IPS-20b (cell line): ENCODE results near the gene KCTD2.
"Not testable (repeated sequence)": the region's sequence is repeated elsewhere in the genome, so short reads cannot be mapped to it uniquely, and the experiment has no call there.

Source experiments
- H3K27ac ChIP-seq: one replicate; pipeline ENCODE4 v1.5.1; 2013; ENCODE audit warnings: low read length
- H3K27me3 ChIP-seq: 2 replicates; pipeline ENCODE4 v1.6.1; 2013; ENCODE audit warnings: mild to moderate bottlenecking, low read length, inconsistent platforms; ENCODE audit not compliant: insufficient read depth
- H3K36me3 ChIP-seq: 2 replicates; pipeline ENCODE4 v1.6.1; 2013; ENCODE audit warnings: low read depth, mild to moderate bottlenecking, inconsistent platforms, low read length, moderate library complexity; ENCODE audit not compliant: insufficient read depth
- H3K4me1 ChIP-seq: 2 replicates; pipeline ENCODE4 v1.6.1; 2013; ENCODE audit warnings: mild to moderate bottlenecking, control low read depth, inconsistent platforms, low read length, moderate library complexity; ENCODE audit not compliant: insufficient read depth
- H3K4me3 ChIP-seq: 2 replicates; pipeline ENCODE4 v1.5.1; 2013; ENCODE audit warnings: mild to moderate bottlenecking, low read length, inconsistent platforms
- H3K9ac ChIP-seq: 2 replicates; pipeline ENCODE4 v1.6.1; 2013; ENCODE audit warnings: low read depth, mild to moderate bottlenecking, inconsistent platforms, low read length, moderate library complexity
- H3K9me3 ChIP-seq: 2 replicates; pipeline ENCODE4 v1.6.1; 2013; ENCODE audit warnings: mild to moderate bottlenecking, low read depth, low read length, inconsistent platforms; ENCODE audit not compliant: insufficient read depth

Gene KCTD2

DNA sequence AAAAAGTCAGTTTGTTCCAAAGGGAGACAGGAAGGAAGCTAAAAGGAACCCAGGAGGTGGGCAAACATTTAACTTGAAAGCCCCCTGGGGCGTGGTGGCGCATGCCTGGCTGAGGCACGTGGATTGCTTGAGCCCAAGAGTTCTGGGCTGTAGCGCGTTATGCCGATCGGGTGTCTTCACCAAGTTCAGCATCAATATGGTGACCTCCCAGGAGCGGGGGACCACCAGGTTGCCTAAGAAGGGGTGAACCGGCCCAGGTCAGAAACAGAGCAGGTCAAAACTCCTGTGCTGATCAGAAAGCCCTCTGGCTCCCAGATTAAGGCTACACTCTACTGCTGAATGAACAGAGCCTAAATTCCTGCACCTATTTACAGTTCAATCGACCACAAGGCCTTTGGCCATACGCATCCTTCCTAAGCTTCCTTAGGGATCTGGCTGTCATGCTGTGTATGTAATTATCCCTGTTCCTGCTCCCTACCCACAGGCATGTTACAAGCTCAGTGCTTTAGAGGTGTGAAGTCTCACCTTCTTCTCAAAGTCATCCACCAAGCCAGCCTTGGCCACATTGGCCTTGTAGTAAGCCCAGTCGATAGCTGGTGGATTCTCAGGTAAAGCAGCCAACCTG, 5.3 kb upstream of the KCTD2 start:
- no peak overlapping the region for H3K27ac ChIP-seq

DNA sequence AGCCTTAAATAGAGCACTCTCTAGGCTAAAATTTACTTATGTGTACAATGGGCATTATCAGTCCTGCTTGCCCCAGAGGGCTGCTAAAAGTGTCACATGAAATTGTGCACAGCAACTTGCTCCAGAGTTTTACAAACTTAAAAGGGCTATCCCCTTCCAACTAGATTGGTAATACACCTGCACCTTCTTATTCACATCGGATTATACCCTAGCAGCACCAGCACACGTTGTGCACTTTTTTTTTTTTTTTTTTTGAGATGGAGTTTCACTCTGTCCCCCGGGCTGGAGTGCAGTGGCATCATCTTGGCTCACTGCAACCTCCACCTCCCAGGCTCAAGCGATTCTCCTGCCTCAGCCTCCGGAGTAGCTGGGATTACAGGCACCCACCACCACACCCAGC, 3.2 kb upstream of the KCTD2 start:
- not testable (repeated sequence) for H3K4me3 ChIP-seq, H3K27ac ChIP-seq, H3K27me3 ChIP-seq, H3K9ac ChIP-seq, H3K9me3 ChIP-seq
- Histone ChIP-seq H3K36me3 (peaks cover 40% of the 10 kb centered on the region), H3K4me1 (peaks cover 29% of the 10 kb centered on the region; the same call in 1 of the 2 replicates)

More for the DNA sequence above, 5.3 kb upstream of the KCTD2 start:
- Histone ChIP-seq H3K4me3 (no peak overlapping the region), H3K36me3 (peaks cover 47% of the 10 kb centered on the region), H3K27me3 (no peaks in the 10 kb centered on the region), H3K9ac (peak overlapping the region; percentile 52; the same call in 1 of the 2 replicates), H3K4me1 (peaks cover 24% of the 10 kb centered on the region; the same call in 1 of the 2 replicates), H3K9me3 (no peaks in the 10 kb centered on the region)

DNA sequence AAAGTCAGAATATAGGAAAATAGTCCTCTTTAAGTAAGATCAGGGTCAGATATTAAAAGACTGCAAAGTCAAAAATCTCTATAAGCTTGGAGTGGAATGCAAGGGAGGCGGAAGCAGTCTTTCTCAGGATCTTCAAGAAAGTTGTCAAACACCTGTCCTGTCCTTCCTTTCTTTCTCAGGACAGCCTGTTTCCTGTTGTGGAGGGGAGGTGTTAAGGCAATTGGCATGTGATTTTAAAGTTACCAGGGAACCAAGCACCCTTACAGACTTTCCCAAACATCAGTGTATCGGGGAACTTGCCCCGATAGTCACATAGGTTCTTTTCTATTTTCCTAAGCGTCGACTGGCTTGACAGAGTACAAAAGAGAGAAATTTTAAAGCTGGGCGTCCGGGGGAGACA, 2.3 kb upstream of the KCTD2 start:
- peak overlapping the region; percentile 83 for H3K9ac ChIP-seq
- H3K27ac ChIP-seq = peak overlapping the region; percentile 70

DNA sequence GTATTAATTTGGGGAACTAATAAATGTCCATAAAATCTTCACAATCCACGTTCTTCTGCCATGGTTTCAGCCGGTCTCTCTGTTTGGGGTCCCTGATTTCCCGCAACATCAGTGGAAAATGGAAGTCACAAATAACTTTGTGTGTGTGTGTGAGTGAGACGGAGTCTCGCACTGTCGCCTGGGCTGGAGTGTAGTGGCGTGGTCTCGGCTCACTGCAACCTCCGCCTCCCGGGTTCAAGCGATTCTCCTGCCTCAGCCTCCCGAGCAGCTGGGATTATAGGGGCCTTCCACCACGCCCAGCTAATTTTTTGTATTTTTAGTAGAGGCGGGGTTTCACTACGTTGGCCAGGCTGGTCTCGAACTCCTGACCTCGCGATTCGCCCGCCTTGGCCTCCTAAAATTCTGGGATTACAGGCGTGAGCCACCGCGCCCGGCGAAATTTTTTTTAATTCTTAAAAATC, 1.0 kb upstream of the KCTD2 start:
- H3K27ac ChIP-seq = peak overlapping the region; percentile 94
- peaks cover 40% of the 10 kb centered on the region for H3K36me3 ChIP-seq
- H3K9ac ChIP-seq = peak overlapping the region; percentile 95
- not testable (repeated sequence) for H3K9me3 ChIP-seq, H3K27me3 ChIP-seq
- peaks cover 29% of the 10 kb centered on the region; the same call in 1 of the 2 replicates for H3K4me1 ChIP-seq
- peak overlapping the region; percentile 93 for H3K4me3 ChIP-seq

More for the DNA sequence above, 2.3 kb upstream of the KCTD2 start:
- Histone ChIP-seq H3K36me3 (peaks cover 40% of the 10 kb centered on the region), H3K4me1 (peaks cover 29% of the 10 kb centered on the region; the same call in 1 of the 2 replicates), H3K4me3 (peak overlapping the region; percentile 93), H3K27me3 (no peaks in the 10 kb centered on the region), H3K9me3 (no peaks in the 10 kb centered on the region)

DNA sequence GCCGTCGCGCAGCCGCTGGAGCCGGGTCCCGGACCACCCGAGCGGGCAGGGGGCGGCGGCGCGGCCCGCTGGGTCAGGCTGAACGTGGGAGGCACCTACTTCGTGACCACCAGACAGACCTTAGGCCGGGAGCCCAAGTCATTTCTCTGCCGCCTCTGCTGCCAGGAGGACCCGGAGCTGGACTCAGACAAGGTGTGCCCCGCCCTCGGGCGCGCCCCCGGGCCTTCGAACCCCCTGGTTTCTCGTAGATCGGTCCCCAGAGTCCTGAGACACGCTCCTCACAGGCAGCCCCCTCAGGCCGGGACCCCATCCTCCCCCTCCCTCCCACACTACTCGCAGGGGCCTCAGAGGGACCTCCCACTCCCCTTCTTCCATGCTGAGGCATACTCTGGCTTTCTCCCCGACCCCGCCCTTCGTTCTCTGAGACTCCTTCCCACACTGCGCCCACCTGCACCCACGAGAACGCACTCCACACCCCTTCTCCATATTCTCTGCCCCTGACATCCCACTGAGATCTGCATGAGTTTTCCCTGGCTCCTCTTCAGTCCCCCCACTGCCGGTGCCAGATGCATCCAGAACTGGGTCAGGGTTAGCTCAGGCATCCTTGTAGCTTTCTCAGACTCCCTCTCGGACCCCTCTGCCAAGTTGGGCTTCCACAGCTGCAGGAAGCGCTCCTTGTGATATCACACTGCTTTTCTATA, 523 bp downstream of the KCTD2 start:
- H3K27me3 ChIP-seq = no peaks in the 10 kb centered on the region
- peaks cover 39% of the 10 kb centered on the region for H3K36me3 ChIP-seq
- peaks cover 19% of the 10 kb centered on the region; the same call in 1 of the 2 replicates for H3K4me1 ChIP-seq
- peak overlapping the region; percentile 92 for H3K4me3 ChIP-seq
- H3K27ac ChIP-seq = no peak overlapping the region
- H3K9me3 ChIP-seq = no peaks in the 10 kb centered on the region
- peak overlapping the region; percentile 79 for H3K9ac ChIP-seq

DNA sequence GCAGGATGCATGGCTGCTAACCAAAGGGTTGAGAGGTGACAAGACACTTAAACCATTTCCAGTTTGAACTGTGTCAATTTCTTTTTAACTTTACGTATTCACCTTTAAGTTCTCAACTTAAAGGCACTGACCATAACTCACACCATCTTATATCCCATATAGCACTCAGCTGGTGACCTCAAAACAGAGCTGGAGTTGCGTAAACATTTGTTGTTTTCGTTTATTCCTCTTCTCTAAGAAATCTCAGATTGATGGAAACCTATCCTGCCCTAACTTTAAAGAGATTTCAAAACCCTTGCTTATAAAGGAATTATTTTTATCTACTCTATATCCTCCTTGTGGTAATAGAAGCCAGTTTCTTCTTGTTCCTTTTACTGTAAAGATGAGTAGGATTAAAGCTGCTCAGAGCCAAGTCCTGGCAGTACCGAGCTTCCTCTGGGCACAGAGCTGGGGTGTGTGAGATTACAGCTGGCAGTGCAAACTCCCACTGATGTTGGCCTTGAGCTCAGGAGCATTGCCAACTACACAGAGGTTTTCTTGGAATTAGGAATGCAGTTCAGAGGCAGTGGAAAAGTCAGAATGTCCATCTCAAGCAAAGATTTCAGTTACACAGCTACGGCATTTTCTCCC, 1.3 kb downstream of the KCTD2 start:
- H3K4me1 ChIP-seq = peaks cover 13% of the 10 kb centered on the region; the same call in 1 of the 2 replicates
- H3K27me3 ChIP-seq = no peaks in the 10 kb centered on the region
- peak overlapping the region; percentile 92 for H3K4me3 ChIP-seq
- no peaks in the 10 kb centered on the region for H3K9me3 ChIP-seq
- peaks cover 47% of the 10 kb centered on the region for H3K36me3 ChIP-seq
- peak overlapping the region; percentile 79; the same call in 1 of the 2 replicates for H3K9ac ChIP-seq
- H3K27ac ChIP-seq = no peak overlapping the region

DNA sequence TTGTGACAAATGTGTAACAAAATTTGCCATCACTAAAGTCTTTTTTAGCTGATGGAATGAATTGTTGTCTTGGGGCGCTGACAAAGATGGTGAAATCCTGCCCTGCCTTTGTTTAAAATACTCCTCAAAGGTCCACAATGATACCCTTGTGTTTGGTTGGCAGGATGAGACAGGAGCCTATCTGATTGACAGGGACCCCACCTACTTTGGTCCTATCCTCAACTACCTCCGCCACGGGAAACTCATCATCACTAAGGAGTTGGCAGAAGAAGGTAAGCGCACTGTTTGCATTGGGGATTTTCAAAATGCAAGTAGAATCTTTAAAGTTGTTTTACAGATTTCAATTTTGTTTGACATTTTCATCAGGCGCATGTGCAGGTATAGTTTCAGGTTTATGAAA, 2.0 kb downstream of the KCTD2 start:
- Histone ChIP-seq H3K27me3 (no peaks in the 10 kb centered on the region), H3K4me3 (peak overlapping the region; percentile 92; the same call in 1 of the 2 replicates), H3K4me1 (peaks cover 10% of the 10 kb centered on the region; the same call in 1 of the 2 replicates), H3K9ac (no peak overlapping the region; the same call in 1 of the 2 replicates), H3K27ac (no peak overlapping the region), H3K36me3 (peaks cover 54% of the 10 kb centered on the region), H3K9me3 (no peaks in the 10 kb centered on the region)

DNA sequence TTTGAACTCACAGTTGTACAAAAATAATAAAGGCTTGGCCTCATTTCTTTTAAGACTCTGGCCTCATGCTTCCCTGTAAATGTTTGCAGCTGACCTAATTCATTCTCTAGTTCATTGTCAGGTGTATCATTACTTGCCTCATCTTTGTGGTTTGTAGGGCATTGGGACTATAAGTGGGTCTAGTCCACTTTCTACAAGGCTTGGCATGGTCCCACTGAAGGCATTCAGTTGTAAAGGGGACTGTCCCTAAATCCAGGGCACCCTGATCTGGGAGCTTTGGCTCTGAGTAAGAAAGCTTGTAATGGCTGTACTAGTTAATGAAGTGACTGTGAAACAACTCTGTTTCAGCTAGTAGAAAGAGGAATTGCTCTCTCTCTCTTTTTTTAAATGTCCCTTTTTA, 2.7 kb downstream of the KCTD2 start:
- H3K4me3 ChIP-seq = no peak overlapping the region
- peaks cover 59% of the 10 kb centered on the region for H3K36me3 ChIP-seq
- no peak overlapping the region for H3K9ac ChIP-seq
- no peaks in the 10 kb centered on the region for H3K27me3 ChIP-seq
- H3K27ac ChIP-seq = no peak overlapping the region
- no peaks in the 10 kb centered on the region for H3K9me3 ChIP-seq
- peaks cover 6% of the 10 kb centered on the region; the same call in 1 of the 2 replicates for H3K4me1 ChIP-seq

DNA sequence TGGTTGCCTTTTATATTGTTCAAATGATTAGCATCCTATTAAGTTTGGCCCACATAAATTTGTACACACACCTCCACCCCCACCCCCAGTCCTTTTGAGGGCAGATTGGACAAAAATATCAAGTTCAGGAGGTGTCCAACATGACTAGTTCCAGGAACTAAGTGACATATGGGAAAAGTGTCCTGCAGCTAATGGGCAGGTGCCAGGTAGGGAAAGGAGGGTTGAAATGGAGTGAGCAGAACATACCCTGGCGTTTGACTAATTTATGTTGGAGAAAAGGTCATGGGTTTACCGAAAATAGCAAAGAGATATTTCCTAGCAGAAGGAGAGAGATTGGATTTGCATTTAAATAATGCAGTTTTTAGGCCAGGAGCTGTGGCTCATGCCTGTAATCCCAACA, 4.9 kb downstream of the KCTD2 start:
- peaks cover 80% of the 10 kb centered on the region for H3K36me3 ChIP-seq
- H3K4me3 ChIP-seq = no peak overlapping the region
- peaks cover 4% of the 10 kb centered on the region; the same call in 1 of the 2 replicates for H3K4me1 ChIP-seq
- H3K27ac ChIP-seq = no peak overlapping the region
- H3K9me3 ChIP-seq = no peaks in the 10 kb centered on the region
- H3K27me3 ChIP-seq = no peaks in the 10 kb centered on the region
- no peak overlapping the region for H3K9ac ChIP-seq

DNA sequence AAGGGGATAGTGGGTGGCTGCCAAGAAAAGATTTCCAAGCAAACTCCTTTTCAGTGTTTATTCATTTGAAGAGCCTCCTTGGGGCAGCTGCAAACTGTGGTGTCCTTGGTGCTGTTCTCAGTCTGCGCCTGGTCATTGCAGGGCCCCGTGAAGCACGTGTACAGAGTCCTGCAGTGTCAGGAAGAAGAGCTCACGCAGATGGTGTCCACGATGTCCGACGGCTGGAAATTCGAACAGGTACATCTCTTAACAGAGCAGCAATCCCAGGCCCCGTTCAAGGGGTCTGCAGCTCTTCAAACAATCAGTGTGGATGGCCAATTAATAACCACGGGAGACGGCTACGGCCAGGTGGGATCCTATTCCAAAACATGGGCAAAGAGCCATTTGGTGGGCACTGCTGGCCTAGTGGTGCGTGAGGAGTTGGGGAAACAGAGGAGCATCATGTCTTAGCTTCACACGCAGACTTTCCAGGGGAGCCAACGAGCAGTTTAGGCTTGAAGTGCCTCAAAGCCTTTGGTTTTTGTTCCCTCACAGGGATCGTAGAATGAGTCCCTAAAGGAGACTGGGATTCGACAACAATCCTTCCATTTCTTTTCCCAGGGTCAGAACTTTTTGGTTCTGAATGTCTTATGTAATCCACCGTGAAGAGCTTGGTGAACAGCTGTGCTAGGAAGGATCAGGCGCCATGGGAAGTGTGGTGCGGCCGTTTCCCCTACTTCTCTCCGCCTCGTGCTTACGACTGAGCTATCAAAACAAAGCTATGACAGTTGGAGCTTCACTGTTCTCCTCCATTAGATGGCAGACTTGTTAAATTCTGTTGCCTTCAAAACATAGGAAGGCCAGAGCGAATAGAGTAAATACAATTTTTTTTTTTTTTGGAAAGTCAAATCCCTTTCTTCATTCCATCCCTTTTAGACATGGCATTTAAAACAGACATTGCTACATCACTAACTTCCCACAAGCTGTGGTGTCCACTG, 12.6 kb downstream of the KCTD2 start:
- Histone ChIP-seq H3K36me3 (peaks cover 84% of the 10 kb centered on the region), H3K4me3 (no peak overlapping the region), H3K27me3 (no peaks in the 10 kb centered on the region), H3K9ac (no peak overlapping the region), H3K9me3 (no peaks in the 10 kb centered on the region), H3K4me1 (no peaks in the 10 kb centered on the region), H3K27ac (no peak overlapping the region)
